GM15510 (cell line): ENCODE measurements around the gene TMEM53.

ENCODE experiments used
- POLR2A ChIP-seq: IDR thresholded peaks from 3 replicates; pipeline ENCODE4 v1.6.1; 2011; ENCODE audit warnings: borderline replicate concordance; ENCODE audit not compliant: insufficient read length; ENCODE audit errors: extremely low read depth

TMEM53 gene

DNA sequence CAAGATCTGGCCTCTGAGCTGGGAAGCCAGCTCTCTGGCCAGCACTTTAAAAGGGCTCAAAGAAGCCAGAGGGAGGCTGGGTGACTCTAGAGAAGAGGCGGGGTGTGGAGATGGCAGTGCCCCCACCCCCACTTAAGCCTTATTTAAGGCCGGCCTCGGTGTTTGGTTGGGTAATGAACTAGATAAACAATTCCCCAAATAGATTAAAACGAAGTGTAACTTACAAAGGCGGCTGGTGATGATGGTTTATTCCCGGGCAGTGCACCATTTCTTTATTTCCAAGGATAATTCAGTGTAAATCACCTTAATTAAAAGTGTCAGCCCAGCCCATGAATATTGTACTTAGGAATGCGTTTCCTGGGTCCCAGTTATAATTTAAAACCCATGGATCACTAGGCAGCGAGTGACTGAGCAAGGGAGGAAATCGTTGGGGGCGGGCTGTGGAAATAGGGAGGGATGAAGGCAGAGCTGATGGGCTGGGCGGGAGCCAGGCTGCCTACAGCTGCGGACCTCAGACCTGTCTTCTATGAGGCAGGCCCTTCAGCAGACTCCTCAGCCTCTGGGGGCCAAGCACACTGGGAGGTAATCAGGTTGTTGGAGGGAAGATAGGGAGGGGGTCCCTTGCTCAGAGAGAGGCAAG, 54.9 kb downstream of the TMEM53 start:
- no peak for TF ChIP-seq POLR2A

DNA sequence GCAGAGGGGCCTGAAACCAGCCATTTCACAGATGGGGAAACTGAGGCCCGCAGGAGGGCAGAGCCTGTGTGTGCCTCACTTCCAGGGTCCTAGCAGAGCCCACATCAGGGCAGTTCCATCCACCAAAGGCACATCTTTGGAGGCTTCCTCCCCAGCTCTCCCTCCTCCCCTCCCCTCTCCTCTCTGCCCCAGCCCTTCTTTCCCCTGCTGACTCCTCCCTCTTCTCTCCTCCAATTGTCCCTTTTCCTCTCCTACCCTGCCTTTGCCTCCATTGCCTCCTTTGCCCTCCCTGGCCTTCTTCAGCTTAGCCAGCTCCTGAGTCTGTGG, 56.6 kb downstream of the TMEM53 start:
- no peak for TF ChIP-seq POLR2A

DNA sequence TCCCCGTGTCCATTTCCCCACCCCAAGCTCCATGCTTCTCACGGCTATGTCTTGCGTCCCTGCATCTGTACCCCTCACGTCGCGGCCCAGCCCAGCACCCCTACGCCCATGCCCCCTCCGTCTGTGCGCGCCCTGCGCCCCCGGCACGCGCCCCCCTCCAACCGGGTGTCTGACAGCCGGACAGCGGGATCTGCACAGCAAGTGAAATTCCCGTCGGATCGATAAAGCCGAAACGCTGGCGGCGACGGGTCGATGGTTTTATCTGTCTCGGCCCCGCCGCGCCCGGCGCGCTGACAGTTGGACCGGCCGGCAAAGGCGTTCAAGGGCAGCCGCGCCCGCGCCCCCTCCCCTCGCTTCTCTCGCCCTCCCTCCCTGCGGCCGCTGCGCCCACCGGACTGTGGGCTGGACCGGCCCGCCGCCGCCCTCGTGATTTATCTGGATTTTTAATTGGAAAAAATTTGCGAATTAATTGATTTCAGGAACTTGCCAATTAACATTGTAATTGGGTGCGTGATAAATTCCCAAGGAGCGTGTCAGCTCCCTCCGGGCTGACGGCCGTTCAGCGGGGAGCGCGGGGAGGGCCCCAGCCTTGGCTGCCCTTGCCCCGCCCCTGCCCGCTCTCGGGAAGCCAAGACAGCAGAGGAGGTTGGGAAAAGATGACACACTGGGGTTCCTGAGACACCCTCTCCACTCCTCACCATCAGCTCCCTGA, 57.1 kb downstream of the TMEM53 start:
- TF ChIP-seq POLR2A, result no peak

DNA sequence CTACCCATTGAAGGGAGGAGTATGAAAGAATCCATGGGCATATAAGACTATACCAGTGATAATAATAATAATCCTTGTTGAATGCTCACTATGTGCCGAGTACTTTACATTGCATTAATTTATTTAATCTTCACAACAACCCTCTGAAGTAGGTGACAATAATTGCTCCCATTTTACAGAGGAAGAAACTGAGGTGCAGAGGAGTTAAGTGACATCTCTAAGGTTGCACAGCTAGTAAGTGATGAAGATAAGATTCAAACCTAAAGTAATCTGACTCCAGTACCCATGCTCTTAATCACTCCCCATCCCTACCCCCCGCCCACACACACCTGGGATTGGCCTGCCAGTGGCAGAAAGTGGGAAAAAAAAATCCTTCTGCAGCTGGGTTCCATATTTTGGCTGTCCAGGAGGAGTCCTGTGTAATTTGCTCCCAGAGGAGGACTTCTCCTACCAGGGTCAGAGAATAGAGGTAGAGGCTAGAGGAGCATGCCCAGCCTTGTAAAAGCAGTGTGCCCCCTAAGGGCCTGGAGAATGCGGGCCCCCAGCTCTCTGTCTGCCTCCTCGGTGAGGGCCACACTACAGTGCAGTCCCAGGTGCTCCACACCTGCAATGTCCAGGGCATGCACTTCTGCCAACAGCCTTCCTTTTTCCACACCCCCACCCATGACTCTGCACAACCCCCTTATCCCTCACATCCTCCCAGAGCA, 57.8 kb downstream of the TMEM53 start:
- no peak for TF ChIP-seq POLR2A

DNA sequence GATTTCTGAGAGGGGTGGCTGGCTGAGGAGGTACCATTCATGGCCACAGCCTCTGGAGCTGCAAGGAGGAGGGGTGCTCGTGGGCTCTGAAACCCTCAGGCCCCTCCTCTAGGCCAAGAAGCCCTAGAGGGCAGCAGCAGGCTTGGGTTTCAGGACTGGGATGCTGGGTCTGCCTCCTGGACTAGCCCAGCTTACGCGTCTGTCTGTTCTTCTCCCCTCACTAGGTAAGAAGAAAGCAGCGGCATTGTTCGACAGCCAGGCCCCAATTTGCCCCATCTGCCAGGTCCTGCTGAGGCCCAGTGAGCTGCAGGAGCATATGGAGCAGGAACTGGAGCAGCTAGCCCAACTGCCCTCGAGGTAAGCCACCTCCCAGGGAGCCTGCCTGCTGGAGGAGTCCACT, 60.3 kb downstream of the TMEM53 start:
- TF ChIP-seq POLR2A, result no peak

DNA sequence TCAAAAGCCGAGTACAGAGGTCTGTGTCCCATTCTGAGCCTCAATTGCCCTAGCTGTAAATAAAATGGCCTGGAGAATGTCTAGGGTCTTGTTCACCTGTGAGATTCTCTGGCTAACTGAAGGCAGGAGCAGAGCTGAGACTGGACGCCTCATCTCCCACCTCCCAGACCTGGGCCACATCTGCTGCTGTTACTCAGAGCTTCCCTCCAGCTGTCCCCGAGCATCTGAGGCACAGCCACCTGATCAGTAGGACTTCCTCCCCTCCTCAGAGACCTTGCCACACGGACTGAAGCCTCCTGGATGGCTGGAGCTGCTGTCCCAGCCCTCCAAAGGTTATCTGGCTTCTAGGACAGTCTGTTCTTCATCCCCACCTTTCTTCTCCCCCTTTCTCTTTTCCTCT, 62.4 kb downstream of the TMEM53 start:
- no peak for TF ChIP-seq POLR2A

DNA sequence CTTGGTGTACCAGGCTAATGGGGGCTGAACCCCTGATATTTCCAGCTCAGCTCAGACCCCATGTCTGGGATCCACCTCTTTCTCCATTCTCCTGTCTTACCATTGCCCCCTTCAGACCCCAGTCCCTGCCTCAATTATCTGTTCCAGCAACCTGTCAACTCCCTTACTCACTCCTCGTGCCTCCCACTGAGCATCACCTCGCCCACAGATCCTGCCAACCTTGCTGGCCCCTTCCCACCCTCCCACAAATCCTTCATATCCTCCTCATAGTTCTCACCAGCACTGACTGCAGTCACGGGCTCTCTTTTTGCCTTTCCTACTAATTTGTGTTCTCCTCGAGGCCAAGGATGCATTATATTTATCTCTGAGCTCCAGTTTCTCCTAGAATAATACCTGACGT, 62.9 kb downstream of the TMEM53 start:
- no peak for TF ChIP-seq POLR2A

DNA sequence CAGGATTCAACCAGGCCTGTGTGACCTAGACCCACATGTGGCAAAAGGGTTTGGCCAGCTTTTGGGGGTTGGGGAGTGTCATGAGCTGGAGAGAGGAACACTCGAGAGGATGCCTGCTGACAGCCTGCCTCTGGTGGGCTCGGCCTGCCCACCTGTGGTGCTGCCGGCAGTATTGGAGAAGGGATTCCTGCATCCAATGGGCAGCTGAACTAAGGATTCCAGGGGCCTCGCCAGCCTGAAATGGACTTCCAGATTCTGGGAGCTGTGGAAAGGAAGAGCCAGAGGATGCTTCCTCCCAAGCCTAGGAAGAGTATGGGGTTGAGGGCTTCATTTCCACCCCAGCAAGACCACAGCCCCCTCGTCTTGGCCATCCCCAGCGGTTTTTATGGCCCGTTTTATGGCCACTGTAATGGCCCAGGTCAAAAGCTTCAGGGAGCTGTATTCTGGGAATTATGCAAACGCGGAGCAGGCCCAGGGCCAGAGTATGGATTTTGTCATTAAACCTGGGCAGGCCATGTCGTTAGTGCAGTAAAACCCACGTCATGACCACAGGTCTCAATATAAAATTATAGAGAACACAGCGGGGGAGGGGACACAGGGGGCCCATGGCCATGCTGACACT, 63.6 kb downstream of the TMEM53 start:
- TF ChIP-seq POLR2A, result no peak

DNA sequence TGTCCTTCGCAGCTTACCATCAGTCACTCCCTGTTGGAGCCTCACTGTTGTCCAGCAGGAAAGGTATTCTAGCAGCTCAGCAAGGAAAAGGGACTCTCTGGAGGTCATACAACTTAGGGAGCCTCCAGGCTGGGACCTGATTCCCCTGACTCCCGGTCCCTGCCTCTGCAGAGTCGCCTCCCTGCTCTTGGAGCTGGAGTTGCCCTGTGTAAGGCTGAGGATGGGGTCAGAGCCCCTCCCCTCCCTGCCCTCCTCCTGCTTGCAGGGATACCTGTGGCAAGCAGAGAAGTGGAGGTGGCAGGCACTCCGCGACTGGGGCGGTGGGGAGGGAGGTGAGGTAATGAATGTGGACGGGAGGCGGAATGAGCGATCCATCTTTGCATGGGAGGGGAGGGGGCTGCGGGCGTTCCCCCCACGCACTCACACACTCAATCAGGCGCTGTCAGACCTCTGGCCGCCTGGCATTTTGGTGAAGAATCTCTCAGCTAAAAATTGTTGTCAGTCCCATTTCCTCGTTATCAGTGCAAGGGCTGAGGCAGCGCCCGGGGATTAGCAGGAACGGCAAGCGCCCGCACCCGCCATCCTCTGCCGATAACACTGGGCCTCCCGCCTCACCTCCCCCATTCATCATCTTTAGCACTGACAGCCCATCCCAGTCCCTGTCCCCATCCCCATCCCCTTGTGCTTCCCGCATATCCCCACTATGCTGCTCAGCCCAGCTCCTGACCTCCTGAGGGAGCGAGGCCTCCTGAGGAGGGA, 64.3 kb downstream of the TMEM53 start:
- TF ChIP-seq POLR2A, result no peak

DNA sequence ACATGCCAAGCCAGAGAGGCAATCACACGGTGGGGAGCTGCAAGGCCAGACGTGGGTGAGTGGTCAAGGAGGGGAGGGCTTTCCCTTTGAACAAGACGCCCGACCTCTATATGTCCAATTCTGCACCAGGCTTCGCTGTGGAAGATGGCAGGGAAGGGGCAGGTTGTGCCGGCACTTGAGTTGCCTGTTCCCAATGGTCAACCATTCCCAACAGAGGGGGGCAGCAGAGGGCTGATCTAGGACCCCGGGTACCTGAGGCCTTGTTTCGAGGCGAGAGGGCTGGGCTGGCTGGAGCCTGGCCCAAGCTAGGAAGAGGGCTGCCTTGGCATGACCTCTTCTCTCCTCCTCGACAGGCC, 64.9 kb downstream of the TMEM53 start:
- no peak for TF ChIP-seq POLR2A

DNA sequence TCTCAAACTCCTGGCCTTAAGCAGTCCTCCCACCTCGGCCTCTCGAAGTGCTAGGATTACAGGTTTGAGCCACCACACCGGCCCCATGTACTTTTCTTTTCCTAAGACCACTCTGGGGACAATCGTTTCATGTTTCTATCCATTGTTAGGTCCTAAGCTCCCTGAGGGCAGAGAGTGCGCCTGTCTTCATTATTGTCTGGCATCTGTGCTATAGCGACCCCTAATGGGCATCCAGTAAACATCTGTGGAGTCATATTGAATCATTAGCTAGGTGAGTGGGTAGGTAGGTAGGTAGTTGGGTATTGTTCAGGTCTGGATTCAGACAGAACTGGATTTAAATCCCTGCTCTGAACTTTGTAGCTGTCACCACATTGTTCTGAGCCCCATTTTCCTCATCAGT, 66.1 kb downstream of the TMEM53 start:
- no peak for TF ChIP-seq POLR2A

DNA sequence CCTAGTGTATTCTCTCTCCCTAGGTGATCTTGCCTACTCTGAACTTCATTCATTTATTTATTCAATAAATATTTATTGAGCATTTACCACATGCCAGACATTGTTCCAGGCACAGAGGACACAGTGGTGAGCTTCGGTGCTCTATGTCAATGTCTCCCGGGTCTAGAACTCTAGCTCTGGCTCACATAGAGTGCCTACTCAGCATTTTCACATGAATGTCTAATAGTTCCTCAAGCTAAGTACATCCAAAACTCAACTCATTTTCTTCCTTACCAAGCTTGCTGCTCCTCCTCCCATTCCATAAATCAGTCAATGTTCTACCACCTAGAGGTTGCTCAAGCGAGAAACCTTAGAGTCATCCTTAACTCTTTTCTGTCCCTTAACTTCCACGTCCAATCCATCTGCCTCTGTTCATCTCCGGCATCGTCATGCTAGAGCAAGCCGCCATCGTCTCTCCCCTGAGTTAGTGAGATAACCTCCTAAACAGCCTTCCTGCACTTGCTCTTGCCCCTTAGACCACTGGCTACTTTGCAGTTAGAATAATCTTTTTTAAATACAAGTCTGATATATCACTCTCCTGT, 67.5 kb downstream of the TMEM53 start:
- TF ChIP-seq POLR2A, result no peak

DNA sequence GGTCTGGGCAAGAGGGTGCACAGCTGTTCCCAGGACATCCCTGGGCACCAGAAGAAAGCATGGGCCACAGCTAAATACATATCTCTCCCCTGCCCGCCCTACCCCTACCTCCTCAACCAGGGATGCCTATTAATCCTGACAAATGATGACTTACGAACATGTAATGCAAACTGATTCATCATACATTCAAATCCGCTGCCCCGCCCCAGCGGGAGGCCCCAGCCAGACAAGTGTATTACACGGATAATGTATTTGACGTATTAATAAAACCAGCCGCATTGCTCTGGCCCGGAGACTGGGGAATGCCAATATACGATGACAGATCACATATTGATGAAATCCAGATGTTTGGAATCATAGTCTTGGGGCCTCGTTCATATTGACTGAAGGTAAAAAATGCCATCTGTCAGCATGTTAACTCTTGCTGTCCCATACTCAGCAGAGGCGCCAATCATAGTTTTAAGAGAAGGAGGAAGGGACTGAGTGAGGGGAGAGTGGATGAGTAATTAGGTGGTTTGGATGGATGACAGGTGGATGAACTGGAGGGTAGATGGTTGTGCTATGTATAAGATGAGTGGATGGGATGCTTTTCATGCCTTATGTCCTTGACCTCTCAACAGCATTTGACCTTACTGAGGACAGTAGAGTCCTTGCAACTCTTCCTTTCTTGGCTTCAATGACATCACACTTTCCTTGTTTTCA, 68.2 kb downstream of the TMEM53 start:
- TF ChIP-seq POLR2A, result no peak
